CD4-positive, alpha-beta T cell treated with Interleukin-21 for 1 hour (primary cell): ENCODE measurements around the gene OR1D5.
"Not testable (repeated sequence)": the region's sequence is repeated elsewhere in the genome, so short reads cannot be mapped to it uniquely, and the experiment has no call there.

Experiments
- DNase-seq: peaks from one replicate; pipeline ENCODE4 v3.0.0-alpha.2; 2020

The OR1D5 gene

GRCh38 chr17:3032258-3033247 is 30.9 kb downstream of the OR1D5 start:
- no peak for DNase-seq

- DNase-seq, result not testable (repeated sequence)
These were observed 32.4 kb downstream of the OR1D5 start for GRCh38 chr17:3030852-3031470.

- DNase-seq, result no peak
These were observed 33.3 kb downstream of the OR1D5 start for GRCh38 chr17:3030096-3030495.

- no peak for DNase-seq
These were observed 34.0 kb downstream of the OR1D5 start for GRCh38 chr17:3029213-3029913.

- DNase-seq, result no peak
These were observed 35.4 kb downstream of the OR1D5 start for GRCh38 chr17:3027786-3028532.

GRCh38 chr17:3026856-3027751 is 36.3 kb downstream of the OR1D5 start:
- DNase-seq, result no peak

- DNase-seq, result no peak
These were observed 37.1 kb downstream of the OR1D5 start for GRCh38 chr17:3026125-3026855.

- DNase-seq, result no peak
These were observed 37.8 kb downstream of the OR1D5 start for GRCh38 chr17:3025421-3026124.

GRCh38 chr17:3024346-3024745 is 39.1 kb downstream of the OR1D5 start:
- DNase-seq, result no peak

- no peak for DNase-seq
These were observed 41.2 kb downstream of the OR1D5 start for GRCh38 chr17:3022197-3022596.

- DNase-seq, result no peak
These were observed 43.0 kb downstream of the OR1D5 start for GRCh38 chr17:3020381-3020780.

GRCh38 chr17:3019761-3020160 is 43.6 kb downstream of the OR1D5 start:
- DNase-seq, result no peak

GRCh38 chr17:3017936-3018335 is 45.5 kb downstream of the OR1D5 start:
- DNase-seq, result no peak

- DNase-seq, result no peak
These were observed 47.5 kb downstream of the OR1D5 start for GRCh38 chr17:3015890-3016289.

- peak; percentile 45 for DNase-seq
These were observed 50.4 kb downstream of the OR1D5 start for GRCh38 chr17:3012926-3013581.
